OCI-LY3 (cell line): ENCODE measurements around the gene ATF4.

Experiments used
- EZH2phosphoT487 ChIP-seq: fragments of 200-600 bp; shearing (Covaris generic); IDR thresholded peaks from 2 replicates; pipeline ENCODE4 v1.6.1; 2018; ENCODE audit warnings: antibody characterized with exemption, mixed run types, low read depth
- TF ChIP-seq, protein P1 (sequence below): fragments of 200-600, 300-600 bp; sonication (generic); IDR thresholded peaks from 2 replicates; pipeline ENCODE4 v1.5.1; 2014; ENCODE audit warnings: antibody characterized with exemption, low read length, low read depth

GRCh38 chr22:39517470-39517869 lies 2.9 kb upstream of the ATF4 start:
- TF ChIP-seq, protein P1, sequence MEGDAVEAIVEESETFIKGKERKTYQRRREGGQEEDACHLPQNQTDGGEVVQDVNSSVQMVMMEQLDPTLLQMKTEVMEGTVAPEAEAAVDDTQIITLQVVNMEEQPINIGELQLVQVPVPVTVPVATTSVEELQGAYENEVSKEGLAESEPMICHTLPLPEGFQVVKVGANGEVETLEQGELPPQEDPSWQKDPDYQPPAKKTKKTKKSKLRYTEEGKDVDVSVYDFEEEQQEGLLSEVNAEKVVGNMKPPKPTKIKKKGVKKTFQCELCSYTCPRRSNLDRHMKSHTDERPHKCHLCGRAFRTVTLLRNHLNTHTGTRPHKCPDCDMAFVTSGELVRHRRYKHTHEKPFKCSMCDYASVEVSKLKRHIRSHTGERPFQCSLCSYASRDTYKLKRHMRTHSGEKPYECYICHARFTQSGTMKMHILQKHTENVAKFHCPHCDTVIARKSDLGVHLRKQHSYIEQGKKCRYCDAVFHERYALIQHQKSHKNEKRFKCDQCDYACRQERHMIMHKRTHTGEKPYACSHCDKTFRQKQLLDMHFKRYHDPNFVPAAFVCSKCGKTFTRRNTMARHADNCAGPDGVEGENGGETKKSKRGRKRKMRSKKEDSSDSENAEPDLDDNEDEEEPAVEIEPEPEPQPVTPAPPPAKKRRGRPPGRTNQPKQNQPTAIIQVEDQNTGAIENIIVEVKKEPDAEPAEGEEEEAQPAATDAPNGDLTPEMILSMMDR: no peak
- no peak for TF ChIP-seq EZH2phosphoT487
